ENCODE data around the gene POU4F1.

Gene POU4F1

DNA sequence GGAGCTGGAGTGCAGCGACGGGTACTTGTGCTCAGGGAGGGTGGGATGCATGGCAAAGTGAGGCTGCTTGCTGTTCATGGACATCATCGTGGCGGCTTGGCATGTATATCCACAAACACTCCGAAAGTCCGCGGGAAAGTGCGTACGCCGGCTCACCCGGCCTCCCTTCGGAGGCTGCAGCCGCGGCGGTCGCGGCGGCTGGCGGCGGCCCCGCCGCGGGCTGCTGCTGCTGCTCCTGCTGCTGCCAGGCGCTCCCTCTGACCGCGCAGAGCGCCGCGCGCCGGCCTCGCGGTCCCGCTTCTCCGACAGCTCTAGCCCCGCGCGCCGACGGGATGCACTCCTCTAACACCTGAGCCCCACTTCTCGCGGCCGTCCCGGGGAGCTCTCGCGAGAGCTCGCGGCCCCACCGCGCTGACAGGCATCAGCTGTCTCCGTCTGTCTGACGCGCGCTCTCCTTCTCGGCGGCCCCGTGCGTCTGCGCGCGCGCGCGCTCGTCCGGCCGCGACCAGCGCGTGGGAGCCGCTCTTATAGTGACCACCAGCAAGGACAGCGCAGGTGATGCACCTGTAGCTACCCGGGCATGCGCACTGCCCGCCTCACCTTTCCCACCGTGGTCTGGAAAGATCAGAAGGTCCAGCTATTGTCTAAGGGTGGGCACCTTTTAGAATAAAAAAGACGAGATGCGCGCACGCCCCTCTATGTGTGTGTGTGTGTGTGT, at the start of gene POU4F1:
Gene POU4F1, minus strand, starts transcription at position 313 of the 718 bp plus-strand sequence. Its CDS starts 226 bp downstream, at position 87.
- peak; percentile 13 for DNase-seq (ENCODE audit: low read depth)

- DNase-seq (ENCODE audit: low read depth): no peak
Measured at GRCh38 chr13:78652651-78653050, 49.3 kb upstream of the POU4F1 start.

DNA sequence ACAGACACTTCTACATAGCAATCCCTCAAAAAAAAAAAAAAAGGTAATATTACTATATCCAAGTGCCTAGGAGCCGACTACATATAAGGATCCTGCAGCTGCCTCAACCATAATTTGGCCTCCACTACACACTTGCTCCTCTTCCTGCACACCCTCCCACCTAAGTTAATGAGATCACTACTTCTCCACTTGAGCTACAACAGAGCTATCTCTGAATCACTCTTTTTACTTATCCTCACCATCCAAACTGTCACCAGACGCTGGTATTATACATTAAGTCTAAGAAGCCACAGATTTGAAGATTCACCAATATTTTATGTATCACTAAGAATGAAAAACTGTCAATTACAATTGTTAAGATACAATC, 47.3 kb upstream of the POU4F1 start:
- peak; percentile 13 for DNase-seq (ENCODE audit: low read depth)

DNA sequence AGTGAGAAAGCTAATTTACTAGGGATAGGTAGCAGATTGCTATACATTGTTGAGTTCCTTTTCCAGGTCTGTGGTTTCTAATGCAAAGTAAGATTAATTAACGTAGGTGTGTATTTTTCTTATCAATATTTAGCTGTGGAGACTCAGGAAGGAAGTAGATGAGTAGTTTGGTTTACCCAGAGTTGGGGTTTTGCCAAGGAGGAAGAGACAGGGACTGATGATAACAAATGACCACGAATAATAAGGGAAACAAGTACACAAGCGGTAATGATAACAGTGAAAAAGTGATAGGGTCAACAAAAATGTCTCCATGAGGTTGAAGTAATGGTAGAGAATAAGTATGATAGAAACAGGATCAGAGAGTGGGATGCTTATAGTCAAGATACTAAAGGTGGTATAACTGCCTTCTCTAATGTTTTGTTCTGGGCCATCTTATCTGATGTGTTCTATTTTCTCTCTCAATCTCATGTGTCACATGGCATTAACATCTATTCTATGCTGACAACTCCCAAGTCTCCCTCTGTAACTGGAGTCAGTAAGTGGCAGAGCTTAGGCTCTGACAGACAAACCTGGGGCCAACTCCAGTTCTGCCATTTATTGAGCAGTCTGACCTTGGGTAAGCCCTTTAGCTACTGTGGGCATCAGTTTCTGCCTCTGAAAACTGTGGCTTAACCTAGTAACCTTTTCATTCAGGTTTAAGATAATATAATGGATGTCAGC, 46.8 kb upstream of the POU4F1 start:
- DNase-seq (ENCODE audit: low read depth): no peak

DNA sequence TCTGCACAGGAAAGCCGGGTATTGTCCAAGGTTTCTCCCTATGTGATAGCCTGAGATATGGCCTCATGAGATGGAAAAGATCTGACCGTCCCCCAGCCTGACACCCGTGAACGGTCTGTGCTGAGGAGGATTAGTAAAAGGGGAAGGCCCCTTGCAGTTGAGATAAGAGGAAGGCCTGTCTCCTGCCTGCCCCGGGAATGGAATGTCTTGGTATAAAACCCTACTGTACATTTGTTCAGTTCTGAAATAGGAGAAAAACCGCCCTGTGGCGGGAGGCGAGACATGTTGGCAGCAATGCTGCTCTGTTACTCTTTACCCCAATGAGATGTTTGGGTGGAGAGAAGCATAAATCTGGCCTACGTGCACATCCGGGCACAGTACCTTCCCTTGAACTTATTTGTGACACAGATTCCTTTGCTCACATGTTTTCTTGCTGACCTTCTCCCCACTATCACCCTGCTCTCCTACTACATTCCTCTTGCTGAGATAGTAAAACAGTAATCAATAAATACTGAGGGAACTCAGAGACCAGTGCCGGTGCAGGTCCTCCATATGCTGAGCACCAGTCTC, 43.8 kb upstream of the POU4F1 start:
- DNase-seq (ENCODE audit: low read depth): peak; percentile 80

DNA sequence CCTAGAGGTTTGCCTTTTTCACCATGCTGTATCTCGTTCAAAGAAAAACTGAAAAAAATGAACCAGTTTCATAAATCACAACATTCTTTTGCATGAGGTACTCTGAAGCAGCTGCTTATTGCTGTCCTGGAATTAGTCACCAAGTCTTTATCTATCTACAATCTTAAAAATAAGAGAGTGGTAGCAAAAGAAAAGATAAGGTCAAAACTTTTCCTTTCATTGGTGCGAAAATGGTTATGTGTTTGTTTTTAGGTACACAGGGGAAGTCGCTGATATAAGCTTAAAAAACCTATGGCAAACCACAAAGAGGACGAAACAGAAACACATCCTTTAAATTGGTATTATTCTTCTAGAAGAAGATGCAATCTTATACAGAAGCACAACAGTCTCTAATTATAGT, 34.9 kb upstream of the POU4F1 start:
- DNase-seq (ENCODE audit: low read depth): peak; percentile 63

DNA sequence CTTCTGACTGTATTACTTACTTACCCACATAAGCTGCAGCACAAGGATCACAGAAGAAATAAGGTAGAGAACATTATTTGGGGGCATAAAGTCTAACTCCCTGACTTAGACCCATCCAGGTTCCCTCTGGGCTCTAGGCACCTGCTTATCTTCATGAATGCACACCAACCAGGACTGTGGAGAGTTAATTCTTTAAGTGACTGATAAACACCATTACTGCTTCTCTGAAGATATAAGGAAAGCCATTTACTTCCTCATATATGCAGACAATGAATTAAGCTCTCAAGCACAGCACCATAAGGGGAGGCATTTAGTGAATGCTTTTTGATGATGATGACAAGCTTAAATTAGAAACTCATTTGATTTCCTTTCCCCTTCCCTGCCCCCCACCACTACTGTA, 33.1 kb upstream of the POU4F1 start:
- no peak for DNase-seq (ENCODE audit: low read depth)

- DNase-seq (ENCODE audit: low read depth): no peak
Measured at GRCh38 chr13:78632996-78633395, 29.6 kb upstream of the POU4F1 start.

GRCh38 chr13:78631077-78631476, 27.7 kb upstream of the POU4F1 start:
- DNase-seq (ENCODE audit: low read depth): no peak

DNA sequence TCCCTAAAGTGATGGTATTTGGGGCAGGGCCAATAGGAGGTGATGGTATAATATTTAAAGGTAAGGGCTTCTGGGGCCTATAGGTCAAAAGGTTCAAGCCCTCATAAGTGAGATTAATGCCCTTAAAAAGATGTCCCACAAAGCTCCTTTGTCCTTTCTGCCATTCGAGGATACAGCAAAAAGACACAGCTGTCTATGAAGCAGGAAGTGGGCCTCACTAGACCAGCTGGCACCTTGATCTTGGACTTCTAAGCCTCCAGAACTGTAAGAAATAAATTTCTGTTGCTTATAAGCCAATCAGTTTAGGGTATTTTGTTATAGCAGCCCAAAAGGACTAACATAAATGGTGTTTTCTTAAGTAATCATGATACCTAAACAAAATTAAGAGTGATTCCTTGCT, 27.2 kb upstream of the POU4F1 start:
- no peak for DNase-seq (ENCODE audit: low read depth)

GRCh38 chr13:78625384-78625783, 22.0 kb upstream of the POU4F1 start:
- DNase-seq (ENCODE audit: low read depth): no peak

DNA sequence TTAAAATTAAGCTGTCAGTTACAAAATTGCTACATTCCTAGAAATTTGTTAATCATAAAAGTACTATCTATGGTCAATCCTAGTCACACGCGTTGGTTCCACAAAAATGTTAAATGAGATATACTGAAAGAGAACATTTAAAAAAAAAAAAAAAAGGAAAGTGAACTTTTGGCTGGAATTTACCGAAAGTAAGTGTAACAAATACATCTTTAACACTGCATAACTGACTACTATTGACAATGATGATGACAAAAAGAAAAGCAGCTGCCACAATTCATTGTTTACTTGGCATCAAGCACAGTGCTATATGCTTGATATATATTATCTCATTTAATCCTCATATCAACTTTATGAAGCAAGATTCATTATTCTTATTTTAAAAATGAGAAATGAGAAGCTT, 19.8 kb upstream of the POU4F1 start:
- no peak for DNase-seq (ENCODE audit: low read depth)

DNA sequence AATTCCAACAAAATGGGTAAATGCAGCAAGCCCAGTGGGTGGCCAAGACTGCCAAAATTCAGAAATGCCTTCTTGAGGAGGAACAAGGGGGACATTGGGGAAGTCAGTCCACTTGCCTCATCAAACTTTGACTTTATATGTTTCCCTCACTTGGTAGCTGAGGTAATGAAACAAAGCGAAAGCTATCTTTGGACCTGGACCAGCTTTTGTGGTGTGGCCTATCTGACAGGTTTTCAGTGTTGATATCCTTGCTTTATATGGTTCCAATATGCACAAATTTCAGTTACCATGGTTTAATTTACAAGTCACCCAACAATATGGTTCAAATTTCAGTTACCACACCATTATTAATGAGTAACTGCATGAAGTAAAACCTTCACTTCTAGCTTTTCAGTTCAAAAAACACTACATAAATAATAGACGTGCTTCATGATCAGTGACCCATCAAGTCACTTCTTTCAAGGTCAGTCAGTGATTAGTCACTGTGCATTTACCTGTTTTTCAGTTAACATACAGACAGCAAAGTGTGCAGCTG, 17.7 kb upstream of the POU4F1 start:
- DNase-seq (ENCODE audit: low read depth): no peak

GRCh38 chr13:78618411-78618810, 15.1 kb upstream of the POU4F1 start:
- DNase-seq (ENCODE audit: low read depth): no peak

DNA sequence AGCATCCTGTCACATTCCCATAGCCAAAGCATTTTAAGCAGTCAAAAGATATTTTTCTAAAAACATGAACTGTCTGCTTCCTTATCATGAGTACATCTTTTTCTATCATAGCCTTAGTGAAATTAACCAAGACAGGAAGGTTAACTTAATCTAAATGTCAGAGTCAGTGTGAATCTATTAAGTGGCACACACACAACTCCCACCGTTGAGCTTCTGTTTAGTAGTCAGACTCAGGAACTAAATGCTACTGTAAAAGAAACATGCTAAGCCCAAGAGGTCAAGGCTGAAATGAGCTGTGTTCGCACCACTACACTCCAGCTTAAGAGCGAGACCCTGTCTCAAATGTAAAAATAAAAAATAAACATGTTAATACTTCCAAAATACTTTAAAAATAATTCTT, 7.7 kb upstream of the POU4F1 start:
- no peak for DNase-seq (ENCODE audit: low read depth)

DNA sequence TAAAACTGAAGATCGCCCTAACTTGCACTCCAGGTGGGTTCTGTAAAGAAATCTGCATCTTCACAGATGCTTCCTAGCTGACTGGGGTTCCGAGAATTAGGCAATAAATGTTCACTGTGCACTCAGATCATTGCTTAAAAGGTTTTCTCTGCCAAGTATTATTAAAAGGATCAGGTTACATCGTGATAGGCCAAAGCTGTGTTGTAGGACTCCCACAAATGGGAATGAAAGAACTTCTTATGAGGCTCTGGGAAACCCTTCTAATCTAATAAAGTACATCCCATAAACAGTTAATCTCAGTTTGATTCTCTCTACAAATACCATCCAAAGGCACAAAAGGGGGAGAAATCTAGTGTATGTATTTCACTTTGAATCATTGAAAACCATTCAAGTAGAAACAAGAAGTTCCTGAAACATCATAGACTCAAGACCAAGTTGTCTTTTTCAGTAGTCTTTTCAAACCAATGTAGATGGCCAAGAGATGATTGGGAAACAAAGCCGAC, 7.1 kb upstream of the POU4F1 start:
- no peak for DNase-seq (ENCODE audit: low read depth)

- no peak for DNase-seq (ENCODE audit: low read depth)
Measured at GRCh38 chr13:78609464-78610205, 6.3 kb upstream of the POU4F1 start.

DNA sequence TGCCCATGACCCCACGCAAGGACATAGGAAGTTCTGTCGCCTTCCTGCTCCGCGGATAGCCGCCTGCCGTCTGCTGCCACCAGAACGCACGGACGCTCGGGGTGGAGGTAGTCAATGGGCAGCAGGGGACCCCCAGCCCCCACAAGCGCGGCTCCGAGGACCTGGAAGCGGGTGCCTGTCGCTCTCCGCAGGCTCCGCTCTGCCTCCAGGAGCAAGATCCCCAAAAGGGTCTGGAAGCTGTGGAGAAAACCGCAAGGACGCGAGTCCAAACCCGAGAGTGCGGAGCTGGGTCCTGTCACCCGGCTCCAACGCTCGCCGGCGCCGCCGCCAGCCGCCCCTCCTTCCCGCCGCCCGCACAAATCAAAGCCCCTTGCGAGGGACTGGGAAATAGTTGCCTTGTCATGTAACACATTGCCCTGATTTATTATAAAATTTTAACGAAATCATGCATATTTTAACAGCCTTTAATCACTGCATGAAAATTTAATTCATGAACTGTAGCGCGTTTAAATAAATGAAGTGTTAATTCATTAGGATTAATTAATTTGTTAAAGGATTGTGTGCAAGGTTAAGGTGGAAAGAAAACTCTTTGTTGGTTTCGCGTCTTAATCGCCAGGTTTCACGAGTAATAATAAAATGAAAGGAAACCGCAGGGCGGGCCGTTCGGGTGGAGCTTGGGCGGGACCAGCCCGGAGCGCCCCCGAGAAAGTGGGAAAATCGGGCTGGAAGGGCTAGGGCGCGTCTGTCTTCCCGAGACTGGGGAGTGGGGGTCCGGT, 5.5 kb upstream of the POU4F1 start:
- DNase-seq (ENCODE audit: low read depth): no peak

DNA sequence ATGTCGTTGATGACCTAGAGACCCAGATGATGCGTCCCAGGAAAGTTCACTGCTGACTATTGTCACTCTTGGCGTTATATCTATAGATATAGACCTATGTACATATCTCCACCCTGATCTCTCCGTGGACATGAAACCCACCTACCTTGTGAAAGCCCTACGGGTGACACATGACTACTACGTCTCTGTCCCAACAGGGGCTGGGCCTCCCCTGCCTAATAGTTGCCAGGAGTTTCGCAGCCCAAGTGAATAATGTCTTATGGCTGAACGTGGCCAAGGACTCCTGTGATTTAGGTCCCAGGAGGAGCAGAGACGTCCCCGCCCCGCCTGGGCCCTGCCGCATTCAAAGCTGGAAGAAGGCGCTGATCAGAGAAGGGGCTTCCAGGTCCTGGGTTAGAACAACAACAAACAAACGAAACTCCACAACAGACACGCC, 4.9 kb upstream of the POU4F1 start:
- no peak for DNase-seq (ENCODE audit: low read depth)

DNA sequence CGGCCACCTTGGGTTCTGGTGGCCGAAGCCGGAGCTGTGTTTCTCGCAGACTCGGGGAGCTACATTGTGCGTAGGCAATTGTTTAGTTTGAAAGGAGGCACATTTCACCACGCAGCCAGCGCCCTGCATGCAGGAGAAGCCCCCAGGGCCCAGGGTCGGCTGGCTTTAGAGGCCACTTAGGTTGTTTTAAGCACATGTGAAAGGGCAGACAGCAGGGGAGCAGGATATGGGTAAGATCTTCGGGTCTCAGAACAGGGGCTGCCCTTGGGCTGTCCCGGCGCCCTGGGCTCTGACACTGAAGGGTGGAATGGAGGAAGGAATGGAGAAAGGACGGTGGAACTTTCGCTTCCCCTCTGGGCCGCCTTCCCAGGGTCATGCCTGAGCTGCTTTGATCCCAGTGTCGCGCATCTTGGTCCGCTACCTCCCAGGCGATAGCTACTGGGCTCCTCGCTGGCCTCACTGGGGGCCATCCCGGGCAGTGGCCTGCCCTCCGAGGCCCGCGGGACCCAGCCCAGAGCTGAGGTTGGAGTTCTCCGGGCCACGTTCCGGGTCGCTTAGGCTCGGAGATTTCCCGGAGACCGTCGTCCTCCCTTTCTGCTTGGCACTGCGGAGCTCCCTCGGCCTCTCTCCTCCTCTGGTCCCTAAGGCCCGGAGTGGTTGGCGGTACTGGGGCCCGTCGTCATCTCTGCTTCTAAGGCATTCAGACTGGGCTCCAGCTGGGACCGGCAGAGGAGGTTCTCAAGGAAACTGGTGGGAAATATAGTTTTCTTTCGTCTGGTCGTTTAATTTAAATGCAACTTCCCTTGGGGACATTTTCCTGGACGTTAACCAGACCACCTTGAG, 4.3 kb upstream of the POU4F1 start:
- no peak for DNase-seq (ENCODE audit: low read depth)
